Mesodermal cell (in vitro differentiated cells): ENCODE measurements around the gene LYZL2.
"Not testable (repeated sequence)": the region's sequence is repeated elsewhere in the genome, so short reads cannot be mapped to it uniquely, and the experiment has no call there.

Experiments
- H3K27ac ChIP-seq: 2 replicates; pipeline ENCODE4 v1.7.0; 2013; ENCODE audit warnings: mild to moderate bottlenecking, low read depth, low read length, moderate library complexity; ENCODE audit not compliant: severe bottlenecking
- H3K36me3 ChIP-seq: 2 replicates; pipeline ENCODE4 v1.7.1; 2013; ENCODE audit warnings: mild to moderate bottlenecking, low read length, moderate library complexity; ENCODE audit not compliant: control insufficient read depth, insufficient read depth
- H3K4me1 ChIP-seq: one replicate; pipeline ENCODE4 v1.7.1; 2013; ENCODE audit warnings: mild to moderate bottlenecking, low read length; ENCODE audit not compliant: insufficient read depth, control insufficient read depth, poor library complexity, severe bottlenecking
- H3K4me3 ChIP-seq: 2 replicates; pipeline ENCODE4 v1.7.0; 2013; ENCODE audit warnings: low read length, control low read depth, mild to moderate bottlenecking; ENCODE audit not compliant: insufficient read depth, poor library complexity, severe bottlenecking; ENCODE audit errors: extremely low read depth
- H3K9me3 ChIP-seq: 2 replicates; pipeline ENCODE4 v1.7.1; 2013; ENCODE audit warnings: mild to moderate bottlenecking, low read length, moderate library complexity; ENCODE audit not compliant: control insufficient read depth
- whole genome bisulfite sequencing, 2 experiments: methylation state at CpG; one replicate each; pipeline ENCODE4 v1.1.5; 2013; ENCODE audit warnings: missing lambda C conversion rate in 2 of 2; ENCODE audit not compliant: insufficient coverage in 2 of 2; 5-methylcytosine and 5-hydroxymethylcytosine counted together

LYZL2 gene

DNA sequence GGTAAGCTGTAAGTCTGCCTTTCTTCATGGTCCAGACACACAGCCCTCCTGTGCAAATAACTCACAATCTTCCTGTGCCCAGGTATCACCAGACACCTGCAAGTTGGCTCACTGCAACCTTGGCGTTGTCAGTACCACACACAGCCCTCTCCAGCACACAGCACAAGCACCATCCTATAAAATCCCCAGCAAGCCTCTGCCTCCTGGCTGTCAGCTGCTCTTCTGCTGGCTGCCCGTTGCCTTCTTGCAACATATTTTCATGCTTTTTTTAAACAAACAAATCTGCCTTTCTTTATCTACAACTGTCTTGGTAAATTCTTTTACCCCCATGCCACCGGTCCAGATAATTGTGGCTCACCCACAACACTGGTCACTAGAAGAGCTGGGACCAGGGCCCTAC is 36.8 kb downstream of the LYZL2 start:
- not testable (repeated sequence) for H3K36me3 ChIP-seq, H3K4me3 ChIP-seq, H3K27ac ChIP-seq, H3K9me3 ChIP-seq, H3K4me1 ChIP-seq
- 71 to 79% methylated on average over 3 of the region's 3 CpGs for WGBS, 2 experiments

DNA sequence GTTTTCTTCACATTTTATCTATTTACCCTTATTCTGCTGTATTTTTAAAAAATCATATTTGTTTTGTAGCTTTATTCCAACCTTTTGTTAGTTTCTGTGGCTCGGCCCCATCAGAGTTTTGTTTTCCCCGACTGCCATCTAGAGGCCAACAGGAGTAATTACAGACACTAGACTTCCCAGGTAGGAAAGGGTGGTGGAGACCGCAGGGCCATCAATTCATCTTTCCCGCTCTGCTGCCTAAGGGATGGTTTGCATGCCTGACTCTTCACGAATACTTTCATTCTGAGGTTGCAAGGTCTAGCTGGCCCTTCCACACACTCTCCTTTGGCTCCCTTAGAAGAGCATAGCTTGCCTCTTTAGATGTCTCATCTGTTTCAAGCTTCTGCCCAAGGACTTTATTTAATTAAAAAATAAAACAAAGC is 38.3 kb downstream of the LYZL2 start:
- WGBS, 2 experiments, result 13 to 22% methylated on average over 3 to 4 of the region's 5 CpGs
- Histone ChIP-seq H3K4me3 (no peak overlapping the region), H3K9me3 (no peaks in the 10 kb centered on the region), H3K27ac (no peak overlapping the region), H3K4me1 (peaks cover 1% of the 10 kb centered on the region), H3K36me3 (no peaks in the 10 kb centered on the region)

DNA sequence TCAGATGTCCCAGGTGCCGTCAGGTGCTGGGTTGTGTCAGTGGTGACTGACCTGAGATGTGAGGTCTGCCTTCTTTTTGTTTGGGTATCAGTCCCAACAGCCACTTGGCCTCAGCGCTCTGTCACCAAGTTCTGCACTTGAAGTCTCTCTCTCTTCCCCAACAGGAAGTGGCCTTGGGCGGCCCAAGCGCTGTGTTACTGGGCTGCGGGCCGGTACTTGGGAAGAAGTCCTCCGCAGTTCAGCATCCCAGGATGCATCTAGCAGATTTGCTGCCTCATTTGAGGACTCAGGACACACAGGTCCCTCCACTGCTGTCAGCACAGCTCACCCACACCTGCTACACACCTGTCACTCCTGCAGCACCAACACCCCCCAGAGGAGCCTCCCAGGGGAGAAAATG is 40.1 kb downstream of the LYZL2 start:
- no peaks in the 10 kb centered on the region for H3K4me1 ChIP-seq
- H3K4me3 ChIP-seq, result no peak overlapping the region
- 94 to 97% methylated on average over 5 to 7 of the region's 7 CpGs for WGBS, 2 experiments
- no peaks in the 10 kb centered on the region for H3K9me3 ChIP-seq
- H3K36me3 ChIP-seq, result no peaks in the 10 kb centered on the region
- H3K27ac ChIP-seq, result no peak overlapping the region

DNA sequence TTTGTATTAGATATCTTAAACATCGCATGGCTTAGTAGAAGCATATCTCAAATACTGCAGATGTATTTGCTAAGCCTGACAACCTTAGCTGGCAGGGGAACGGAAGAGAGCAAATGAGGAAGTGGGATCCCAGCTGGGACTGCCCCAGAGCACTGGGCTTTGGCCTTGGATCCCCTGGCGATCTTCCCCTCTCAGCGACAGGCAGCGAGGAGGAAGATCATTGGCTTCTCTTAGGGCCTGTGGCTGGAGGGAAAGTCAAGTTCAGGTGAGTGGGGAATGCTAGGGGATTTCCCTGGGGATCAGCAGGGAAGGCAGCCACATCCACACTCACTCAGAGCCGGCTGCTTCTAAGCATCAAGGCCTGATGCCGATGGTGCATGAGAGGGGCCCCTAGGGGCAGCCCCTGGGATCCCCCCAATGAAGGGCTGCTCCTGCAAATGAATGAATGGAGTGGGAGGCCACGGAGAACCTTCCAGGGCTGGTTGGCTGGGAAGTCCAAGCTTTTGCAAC is 42.0 kb downstream of the LYZL2 start:
- 48 to 59% methylated on average over 4 of the region's 8 CpGs for WGBS, 2 experiments
- H3K27ac ChIP-seq, result no peak overlapping the region
- H3K36me3 ChIP-seq, result no peaks in the 10 kb centered on the region
- no peaks in the 10 kb centered on the region for H3K9me3 ChIP-seq
- no peak overlapping the region for H3K4me3 ChIP-seq
- H3K4me1 ChIP-seq, result no peaks in the 10 kb centered on the region

DNA sequence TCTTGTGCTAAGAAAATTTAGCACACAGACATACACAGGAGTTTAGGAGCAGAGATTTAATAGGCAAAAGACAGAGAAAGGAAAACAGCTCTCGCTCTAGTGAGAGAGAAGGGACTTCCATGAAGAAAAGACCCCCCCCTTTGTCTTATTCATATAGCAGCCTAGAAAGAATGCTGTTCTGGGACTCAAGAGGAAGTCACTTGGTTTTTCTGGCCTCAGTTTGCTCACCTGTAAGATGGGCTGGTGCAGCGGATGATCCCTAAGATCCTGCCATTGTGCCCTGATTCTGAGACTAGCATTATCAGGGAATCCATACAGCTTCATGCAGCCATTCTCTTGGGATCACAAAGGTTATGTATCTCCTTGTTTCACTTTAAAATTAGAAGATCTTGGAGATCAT is 42.7 kb downstream of the LYZL2 start:
- no peak overlapping the region for H3K27ac ChIP-seq
- H3K4me1 ChIP-seq, result no peaks in the 10 kb centered on the region
- no peak overlapping the region for H3K4me3 ChIP-seq
- WGBS, 2 experiments, result 89 to 90% methylated on average over 1 of the region's 2 CpGs
- H3K36me3 ChIP-seq, result no peaks in the 10 kb centered on the region
- no peaks in the 10 kb centered on the region for H3K9me3 ChIP-seq

DNA sequence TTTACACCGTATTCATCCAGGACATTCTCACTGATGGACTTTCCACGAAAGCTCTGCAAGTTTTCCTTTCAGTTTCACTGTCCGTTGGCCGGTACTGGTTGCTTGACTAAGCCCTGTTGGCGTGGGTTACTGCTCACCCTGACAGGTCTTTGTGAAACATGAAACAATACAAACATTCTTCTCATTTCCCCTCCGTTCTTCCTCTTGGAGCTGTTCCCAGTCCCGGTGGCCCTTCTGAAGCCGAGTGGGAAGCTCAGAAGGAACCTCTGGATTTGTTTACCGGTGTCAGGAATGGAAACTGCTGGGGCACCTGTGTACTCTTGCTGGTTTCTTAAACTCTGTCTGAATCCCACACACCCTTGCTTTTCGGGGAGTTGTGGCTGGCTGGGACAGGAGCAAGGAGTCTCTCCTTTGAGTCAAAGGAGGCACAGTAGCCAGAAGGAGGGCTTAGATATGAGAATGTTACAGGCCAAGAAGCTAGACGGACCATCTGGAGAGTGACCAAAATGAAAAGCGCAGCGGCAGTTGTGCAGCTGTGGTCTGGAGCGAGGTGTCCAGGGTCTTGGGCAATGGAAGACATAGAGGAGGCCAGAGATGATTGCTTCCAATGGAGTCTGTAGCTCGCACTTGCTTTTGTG is 45.7 kb downstream of the LYZL2 start:
- Histone ChIP-seq H3K36me3 (no peaks in the 10 kb centered on the region), H3K4me1 (no peaks in the 10 kb centered on the region), H3K27ac (no peak overlapping the region), H3K4me3 (no peak overlapping the region), H3K9me3 (no peaks in the 10 kb centered on the region)
- 83 to 90% methylated on average over 13 of the region's 15 CpGs for WGBS, 2 experiments

DNA sequence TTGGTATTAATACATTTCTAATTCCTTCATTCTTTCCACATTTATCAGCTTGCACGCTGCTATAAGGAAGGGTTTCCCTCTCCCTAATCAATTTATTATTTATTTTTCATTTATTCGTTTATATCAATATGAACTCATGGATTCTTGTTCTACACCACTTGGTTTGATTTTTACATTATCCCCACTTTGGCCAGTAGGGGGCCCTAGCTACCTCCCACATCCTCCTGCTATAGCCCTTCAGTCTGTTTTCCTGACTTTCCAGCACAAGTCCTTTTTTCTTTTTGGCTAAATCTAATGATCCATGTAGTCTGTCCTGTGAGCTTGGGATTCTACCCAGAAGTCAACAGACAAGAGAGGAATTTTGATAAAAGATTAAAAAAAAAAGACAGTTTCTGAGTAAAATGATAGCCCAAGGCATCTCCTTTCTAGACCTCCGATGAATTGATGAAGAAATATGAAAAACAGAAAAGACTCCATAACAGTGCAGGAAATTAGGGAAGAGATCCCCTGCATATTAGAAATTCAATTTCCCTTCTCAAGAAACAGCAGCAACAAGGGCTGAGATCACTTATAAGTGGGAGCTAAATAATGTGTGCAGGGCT is 47.7 kb downstream of the LYZL2 start:
- Histone ChIP-seq H3K4me3 (no peak overlapping the region), H3K4me1 (no peaks in the 10 kb centered on the region), H3K36me3 (no peaks in the 10 kb centered on the region), H3K27ac (no peak overlapping the region), H3K9me3 (no peaks in the 10 kb centered on the region)
- WGBS, 2 experiments, result no CpG with 5 or more reads among the region's 3 CpGs

DNA sequence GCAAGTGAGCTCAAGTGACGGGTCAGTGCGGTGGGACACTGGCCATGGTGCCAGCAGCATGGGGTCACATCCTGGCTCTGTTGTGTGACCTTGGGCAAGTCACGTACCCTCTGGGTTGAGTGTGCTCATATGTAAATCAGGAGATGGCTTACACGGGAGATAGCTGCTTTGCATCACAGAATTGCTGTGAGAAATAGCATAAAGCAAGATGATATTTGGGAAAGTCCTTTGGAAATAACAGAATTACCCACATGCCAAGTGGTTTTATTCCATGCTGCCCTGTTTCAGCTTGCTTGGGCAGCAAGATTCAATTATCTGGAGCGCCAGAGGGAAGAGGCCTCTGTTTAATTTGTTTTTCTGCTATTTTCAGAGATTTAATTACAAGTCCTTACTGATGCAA is 48.9 kb downstream of the LYZL2 start:
- H3K9me3 ChIP-seq, result no peaks in the 10 kb centered on the region
- whole genome bisulfite sequencing, 2 experiments, result 85 to 91% methylated on average over 4 of the region's 5 CpGs
- no peaks in the 10 kb centered on the region for H3K36me3 ChIP-seq

DNA sequence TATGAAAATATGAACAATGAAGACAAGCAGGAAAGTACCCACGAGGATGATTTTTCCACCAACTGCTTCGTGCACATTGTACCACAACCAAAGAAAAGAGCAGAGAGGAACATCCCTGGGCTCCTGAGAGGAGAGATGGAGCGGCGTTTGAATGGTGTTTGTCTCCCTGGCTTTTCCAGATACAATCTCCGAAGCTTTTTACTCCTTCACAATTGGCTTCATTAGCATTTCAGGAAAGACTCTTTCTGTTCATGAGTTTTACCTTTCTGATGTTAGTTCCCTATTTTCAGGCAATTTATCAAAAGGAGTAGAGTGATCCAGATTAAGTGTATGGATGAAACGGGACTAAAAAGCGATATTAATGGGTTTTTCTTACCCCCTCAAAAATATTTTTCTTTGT is 49.3 kb downstream of the LYZL2 start:
- H3K4me3 ChIP-seq, result no peak overlapping the region
- 79 to 89% methylated on average over 4 of the region's 7 CpGs for WGBS, 2 experiments
- H3K4me1 ChIP-seq, result no peaks in the 10 kb centered on the region
- no peaks in the 10 kb centered on the region for H3K9me3 ChIP-seq
- H3K27ac ChIP-seq, result no peak overlapping the region
- no peaks in the 10 kb centered on the region for H3K36me3 ChIP-seq

More for the DNA sequence above, 48.9 kb downstream of the LYZL2 start:
- Histone ChIP-seq H3K4me1 (no peaks in the 10 kb centered on the region), H3K27ac (no peak overlapping the region), H3K4me3 (no peak overlapping the region)

DNA sequence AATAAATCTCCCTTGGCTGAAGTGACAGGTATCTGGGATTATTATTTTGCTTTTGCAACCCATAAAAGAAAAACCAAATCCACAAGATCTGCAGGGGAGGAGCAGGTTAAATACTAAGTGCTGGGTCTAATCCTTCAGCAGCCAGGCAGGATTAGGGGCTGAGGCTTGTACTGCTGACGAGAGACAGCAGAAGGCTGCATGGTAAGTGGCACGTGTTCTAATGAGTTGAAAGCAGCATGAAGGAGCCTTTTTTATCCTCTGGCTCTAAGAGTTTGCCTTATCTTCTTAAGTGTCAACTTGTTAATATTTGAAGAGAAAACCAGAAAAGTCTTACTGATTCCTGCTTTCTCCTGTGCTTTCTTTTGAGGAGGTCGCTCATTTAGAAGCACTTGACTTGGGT is 50.0 kb downstream of the LYZL2 start:
- WGBS, 2 experiments, result 64 to 75% methylated on average over 3 of the region's 3 CpGs
- Histone ChIP-seq H3K27ac (peak overlapping the region; percentile 5), H3K4me3 (no peak overlapping the region), H3K9me3 (no peaks in the 10 kb centered on the region), H3K4me1 (no peaks in the 10 kb centered on the region), H3K36me3 (no peaks in the 10 kb centered on the region)

DNA sequence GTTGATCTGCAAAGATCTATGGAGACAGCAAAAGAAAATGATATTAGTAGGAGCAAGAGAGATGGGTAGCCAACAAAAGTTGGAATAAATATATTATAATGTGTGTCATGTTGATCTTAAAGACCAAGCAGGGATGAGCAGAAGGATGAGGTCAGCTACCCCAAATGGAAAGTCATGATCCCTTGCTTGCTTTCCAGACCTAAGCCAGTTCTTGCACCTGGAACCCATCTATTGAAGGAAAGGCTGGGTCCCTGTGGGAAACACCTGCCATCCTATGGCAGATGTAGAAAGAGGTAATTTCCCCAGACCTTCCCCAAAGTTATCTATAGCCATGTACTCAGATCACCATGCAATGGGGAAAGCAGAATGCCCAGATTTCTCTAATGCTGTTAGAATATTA is 52.5 kb downstream of the LYZL2 start:
- Histone ChIP-seq H3K27ac (no peak overlapping the region), H3K9me3 (no peaks in the 10 kb centered on the region), H3K4me1 (no peaks in the 10 kb centered on the region)

More for the DNA sequence above, 52.5 kb downstream of the LYZL2 start:
- no peak overlapping the region for H3K4me3 ChIP-seq
- no peaks in the 10 kb centered on the region for H3K36me3 ChIP-seq
